Keratinocyte (primary cell): Measurements from ENCODE around the gene QRSL1. TPM values are rescaled to one million over a fixed set of nuclear protein-coding genes. Genes with fewer than 3 reads are reported as not detected.

Source experiments
- DNase-seq: peaks from one replicate; pipeline ENCODE4 v3.0.0-alpha.2; 2011; ENCODE audit warnings: low read depth, missing footprints, low spot score
- FAIRE-seq: peaks from 2 replicates; lab custom pipeline; 2011; peaks lifted over from hg19 to GRCh38; lab: Jason Lieb, UNC
- H2AFZ ChIP-seq: 2 replicates; pipeline ENCODE4 v1.6.0; 2012; ENCODE audit warnings: low read length, control low read depth, inconsistent platforms; ENCODE audit not compliant: control insufficient read depth
- H3K27ac ChIP-seq: 2 replicates; pipeline ENCODE4 v1.5.1; 2011; ENCODE audit warnings: low read length; ENCODE audit not compliant: control insufficient read depth, insufficient read depth
- H3K27me3 ChIP-seq: 3 replicates; pipeline ENCODE4 v1.6.0; 2011; ENCODE audit warnings: low read length; ENCODE audit not compliant: control insufficient read depth, insufficient read depth; ENCODE audit errors: extremely low read depth
- H3K36me3 ChIP-seq, 2 experiments: 2 replicates in 1 of 2; 3 replicates in 1 of 2; pipeline ENCODE4 v1.5.1; 2011; ENCODE audit warnings: low read length in 2 of 2, mild to moderate bottlenecking in 1 of 2; ENCODE audit not compliant: control insufficient read depth in 2 of 2, insufficient read depth in 2 of 2; ENCODE audit errors: extremely low read depth in 1 of 2
- H3K4me1 ChIP-seq: 3 replicates; pipeline ENCODE4 v1.5.1; 2011; ENCODE audit warnings: low read length; ENCODE audit not compliant: control insufficient read depth, insufficient read depth; ENCODE audit errors: extremely low read depth
- H3K4me2 ChIP-seq: 3 replicates; pipeline ENCODE4 v1.6.0; 2011; ENCODE audit warnings: low read depth, low read length; ENCODE audit not compliant: control insufficient read depth, insufficient read depth; ENCODE audit errors: extremely low read depth
- H3K4me3 ChIP-seq, 3 experiments: fragments of 200-600 bp in 1 of 3; sonication (generic) in 1 of 3; 2 replicates in 2 of 3; 3 replicates in 1 of 3; pipeline ENCODE4 v1.5.1; 2011 to 2016; ENCODE audit warnings: low read length in 3 of 3, mild to moderate bottlenecking in 3 of 3, control low read depth in 2 of 3, inconsistent platforms in 1 of 3, low read depth in 1 of 3, mixed read lengths in 1 of 3, mixed run types in 1 of 3, moderate library complexity in 1 of 3; ENCODE audit not compliant: control insufficient read depth in 2 of 3, insufficient read depth in 2 of 3; ENCODE audit errors: extremely low read depth in 1 of 3
- H3K79me2 ChIP-seq: 2 replicates; pipeline ENCODE4 v1.6.0; 2012; ENCODE audit warnings: low read length; ENCODE audit not compliant: control insufficient read depth, insufficient read depth
- H3K9ac ChIP-seq: 3 replicates; pipeline ENCODE4 v1.6.0; 2011; ENCODE audit warnings: low read length; ENCODE audit not compliant: control insufficient read depth, insufficient read depth; ENCODE audit errors: extremely low read depth
- H3K9me1 ChIP-seq: 3 replicates; pipeline ENCODE4 v1.6.0; 2011; ENCODE audit warnings: low read length; ENCODE audit not compliant: control insufficient read depth, insufficient read depth; ENCODE audit errors: extremely low read depth
- H3K9me3 ChIP-seq: 2 replicates; pipeline ENCODE4 v1.5.1; 2012; ENCODE audit warnings: low read depth, low read length; ENCODE audit not compliant: control insufficient read depth
- H4K20me1 ChIP-seq: 3 replicates; pipeline ENCODE4 v1.6.0; 2011; ENCODE audit warnings: low read length; ENCODE audit not compliant: control insufficient read depth, insufficient read depth; ENCODE audit errors: extremely low read depth
- EZH2 ChIP-seq: IDR thresholded peaks from one replicate; pipeline ENCODE4 v1.6.1; 2012; ENCODE audit warnings: inconsistent platforms, mild to moderate bottlenecking, low read length, moderate library complexity
- dilution Hi-C: fragments of 300-500 bp; cut with MboI; formaldehyde crosslinking; loops from one replicate; pipeline ENCODE4 v1.7.0; 2020; ENCODE audit warnings: low sequenced_read_pairs; ENCODE audit not compliant: extremely low pct_ligation_motif_present
- polyA plus RNA-seq, 5 experiments: library from polyadenylated mRNA; depleted of rRNA in 3 of 5; stranded (reverse) in 3 of 5; stranded (forward) in 1 of 5; unstranded in 1 of 5; fragments of >200 nt; gene quantifications; 1 replicate in 1 of 5; 2 replicates in 3 of 5; 3 replicates in 1 of 5; pipeline versions ENCODE4 v1.2.1 to v1.2.3, GENCODE V29; 2011 to 2012; ENCODE audit warnings: missing spikeins in 2 of 5, low read depth in 1 of 5, low replicate concordance in 1 of 5
- TF ChIP-seq, protein P1 (sequence below), 3 experiments: IDR thresholded peaks in 1 of 3; conservative IDR thresholded peaks in 1 of 3; optimal IDR thresholded peaks in 1 of 3; 2 replicates in 2 of 3; 3 replicates in 1 of 3; pipeline versions ENCODE3 to v1.5.1; 2011; ENCODE audit warnings: low read length in 3 of 3, mild to moderate bottlenecking in 3 of 3, moderate library complexity in 2 of 3, control low read depth in 1 of 3, inconsistent platforms in 1 of 3; ENCODE audit not compliant: insufficient read depth in 2 of 3; ENCODE audit errors: extremely low read depth in 1 of 3

QRSL1 gene
- polyA plus RNA-seq, 1 donor (not counting 4 experiments of a cell fraction or from before 2014, with no cell fraction given) = 14.6 TPM

DNA sequence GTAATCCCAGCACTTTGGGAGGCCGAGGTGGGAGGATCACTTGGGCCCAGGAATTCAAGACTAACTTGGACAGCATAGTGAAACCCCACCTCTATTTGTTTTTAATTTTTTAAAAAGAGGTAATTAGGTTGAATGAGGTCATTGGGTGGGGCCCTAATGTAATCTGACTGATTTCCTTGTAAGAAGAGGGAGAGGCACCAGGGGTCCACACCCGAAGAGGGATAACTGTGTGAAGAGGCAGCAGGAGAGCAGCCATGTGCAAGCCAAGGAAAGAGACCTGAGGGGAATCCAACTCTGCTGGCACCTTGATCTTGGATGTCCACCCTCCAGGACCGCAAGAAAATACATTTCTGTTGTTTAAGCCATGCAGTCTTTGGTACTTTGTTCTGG is 63.4 kb downstream of the QRSL1 start:
- dilution Hi-C loops = no loop called here
- H2AFZ ChIP-seq = no peak overlapping the region
- no peaks in the 10 kb centered on the region for H3K79me2 ChIP-seq
- H3K4me3 ChIP-seq = no peak overlapping the region
- no peaks in the 10 kb centered on the region for H4K20me1 ChIP-seq
- H3K9me1 ChIP-seq = no peaks in the 10 kb centered on the region
- no peak overlapping the region for H3K9ac ChIP-seq
- H3K4me2 ChIP-seq = no peak overlapping the region
- peaks cover 9% of the 10 kb centered on the region for H3K4me1 ChIP-seq
- H3K9me3 ChIP-seq = no peaks in the 10 kb centered on the region
- FAIRE-seq (no peak), DNase-seq (no peak)
- H3K27me3 ChIP-seq = no peaks in the 10 kb centered on the region
- TF ChIP-seq, protein P1, sequence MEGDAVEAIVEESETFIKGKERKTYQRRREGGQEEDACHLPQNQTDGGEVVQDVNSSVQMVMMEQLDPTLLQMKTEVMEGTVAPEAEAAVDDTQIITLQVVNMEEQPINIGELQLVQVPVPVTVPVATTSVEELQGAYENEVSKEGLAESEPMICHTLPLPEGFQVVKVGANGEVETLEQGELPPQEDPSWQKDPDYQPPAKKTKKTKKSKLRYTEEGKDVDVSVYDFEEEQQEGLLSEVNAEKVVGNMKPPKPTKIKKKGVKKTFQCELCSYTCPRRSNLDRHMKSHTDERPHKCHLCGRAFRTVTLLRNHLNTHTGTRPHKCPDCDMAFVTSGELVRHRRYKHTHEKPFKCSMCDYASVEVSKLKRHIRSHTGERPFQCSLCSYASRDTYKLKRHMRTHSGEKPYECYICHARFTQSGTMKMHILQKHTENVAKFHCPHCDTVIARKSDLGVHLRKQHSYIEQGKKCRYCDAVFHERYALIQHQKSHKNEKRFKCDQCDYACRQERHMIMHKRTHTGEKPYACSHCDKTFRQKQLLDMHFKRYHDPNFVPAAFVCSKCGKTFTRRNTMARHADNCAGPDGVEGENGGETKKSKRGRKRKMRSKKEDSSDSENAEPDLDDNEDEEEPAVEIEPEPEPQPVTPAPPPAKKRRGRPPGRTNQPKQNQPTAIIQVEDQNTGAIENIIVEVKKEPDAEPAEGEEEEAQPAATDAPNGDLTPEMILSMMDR (optimal IDR thresholded peaks at IDR 0.05 in 1 of 3, IDR thresholded peaks at IDR 0.05 in 1 of 3, conservative IDR thresholded peaks at IDR 0.05 in 1 of 3; ENCODE audit: extremely low read depth in 1 of 3, insufficient read depth in 2 of 3, low read length in 3 of 3) = no peak
- TF ChIP-seq EZH2 = no peak
- H3K36me3 ChIP-seq = no peaks in the 10 kb centered on the region
- H3K27ac ChIP-seq = no peak overlapping the region

DNA sequence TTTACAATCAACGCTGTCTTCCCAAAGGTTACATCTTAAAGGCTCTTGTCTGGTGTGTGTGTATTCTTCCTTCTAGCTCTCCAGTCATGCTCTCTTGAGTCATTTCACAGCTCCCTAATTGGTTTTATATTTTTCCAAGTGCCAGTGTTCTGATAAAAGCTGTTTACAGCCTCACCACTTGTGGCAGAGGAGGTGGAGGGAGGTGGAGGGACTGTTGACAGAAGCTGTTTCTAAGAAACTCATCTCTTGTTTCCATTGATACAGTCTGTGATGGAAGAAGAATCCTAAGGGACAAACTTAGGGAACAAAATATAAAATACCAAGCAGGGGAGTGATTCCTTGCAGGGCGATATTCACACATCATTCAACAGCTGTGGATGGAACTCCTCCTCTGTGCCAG is 64.0 kb downstream of the QRSL1 start:
- Histone ChIP-seq H3K4me2 (no peak overlapping the region), H3K9me3 (no peaks in the 10 kb centered on the region), H3K79me2 (no peaks in the 10 kb centered on the region), H3K27me3 (no peaks in the 10 kb centered on the region), H2AFZ (no peak overlapping the region), H3K36me3 (no peaks in the 10 kb centered on the region), H3K4me1 (peaks cover 9% of the 10 kb centered on the region), H3K9ac (no peak overlapping the region), H3K4me3 (no peak overlapping the region), H4K20me1 (no peaks in the 10 kb centered on the region), H3K27ac (no peak overlapping the region), H3K9me1 (no peaks in the 10 kb centered on the region)
- FAIRE-seq (no peak), DNase-seq (no peak)
- dilution Hi-C loops = no loop called here
- TF ChIP-seq, protein P1 (optimal IDR thresholded peaks at IDR 0.05 in 1 of 3, IDR thresholded peaks at IDR 0.05 in 1 of 3, conservative IDR thresholded peaks at IDR 0.05 in 1 of 3; ENCODE audit: extremely low read depth in 1 of 3, insufficient read depth in 2 of 3, low read length in 3 of 3) = no peak
- TF ChIP-seq EZH2 = no peak
